GM12878 (cell line): ENCODE data around the gene MCOLN3. TPM values are rescaled to one million over a fixed set of nuclear protein-coding genes. Genes with fewer than 3 reads are reported as not detected.
A peak's percentile ranks its signal among the peaks of the same experiment; 100 is the strongest.

ENCODE experiments used
- ATAC-seq: fragments of 200-7000 bp; cut with Tn5 transposase; 3 replicates; pipeline ENCODE4 v1.9.1; 2020; ENCODE audit warnings: mild to moderate bottlenecking, moderate library complexity
- BruUV-seq: library from RNA; stranded (reverse); fragments of 400-500 nt; replicated peaks from 2 replicates; lab custom pipeline; 2021; lab: Mats Ljungman, UMichigan
- CTCF ChIA-PET: fragments of 300-600 bp; sonication (Branson Sonifier 250); formaldehyde crosslinking; extraction: SDS; loops from one replicate; lab custom pipeline; 2021; ENCODE audit warnings: inconsistent platforms; lab: Yijun Ruan, JAX
- POLR2A ChIA-PET: fragments of 350-600 bp; formaldehyde crosslinking; extraction: SDS; loops from one replicate; lab custom pipeline; 2021; ENCODE audit warnings: inconsistent platforms; lab: Charles Lee
- RAD21 ChIA-PET: fragments of 300-600 bp; sonication (Branson Sonifier 250); formaldehyde crosslinking; loops from one replicate; lab custom pipeline; 2023; ENCODE audit warnings: antibody characterized with exemption; ENCODE audit not compliant: unreplicated experiment; lab: Charles Lee
- SMC1A ChIA-PET: fragments of 300-600 bp; sonication (Branson Sonifier 250); formaldehyde crosslinking; loops from one replicate; lab custom pipeline; 2023; ENCODE audit not compliant: unreplicated experiment, uncharacterized antibody; lab: Charles Lee
- DNase-seq: peaks from one replicate; pipeline ENCODE4 v3.0.0-alpha.2; 2011; ENCODE audit warnings: low read depth, low spot score
- FAIRE-seq: peaks from 3 replicates; lab custom pipeline; 2011; peaks lifted over from hg19 to GRCh38; lab: Jason Lieb, UNC
- H2AFZ ChIP-seq: 2 replicates; pipeline ENCODE4 v1.6.0; 2011; ENCODE audit warnings: low read depth, low read length, control low read depth; ENCODE audit not compliant: control insufficient read depth
- H3K27ac ChIP-seq: 2 replicates; pipeline ENCODE4 v1.5.1; 2011; ENCODE audit warnings: control low read depth; ENCODE audit not compliant: control insufficient read depth, insufficient read depth
- H3K27me3 ChIP-seq, 2 experiments: replicated peaks in 1 of 2; 2 replicates each; pipeline versions ENCODE4 v1.6.0 to v1.6.1; 2011; ENCODE audit warnings: low read length in 1 of 2; ENCODE audit not compliant: control insufficient read depth in 2 of 2, insufficient read depth in 2 of 2
- H3K36me3 ChIP-seq, 2 experiments: 2 replicates each; pipeline ENCODE4 v1.5.1; 2011; ENCODE audit warnings: low read length in 1 of 2; ENCODE audit not compliant: control insufficient read depth in 2 of 2, insufficient read depth in 2 of 2
- H3K4me1 ChIP-seq: 2 replicates; pipeline ENCODE4 v1.6.1; 2011; ENCODE audit warnings: mild to moderate bottlenecking, low read length, moderate library complexity, mixed read lengths; ENCODE audit not compliant: control insufficient read depth, insufficient read depth
- H3K4me2 ChIP-seq: 2 replicates; pipeline ENCODE4 v1.6.0; 2011; ENCODE audit warnings: control low read depth; ENCODE audit not compliant: control insufficient read depth, insufficient read depth
- H3K4me3 ChIP-seq: fragments of 200-600 bp; sonication (generic); 2 replicates; pipeline ENCODE4 v1.5.1; 2016
- H3K79me2 ChIP-seq: 2 replicates; pipeline ENCODE4 v1.6.0; 2011; ENCODE audit warnings: low read length; ENCODE audit not compliant: control insufficient read depth, insufficient read depth
- H3K9ac ChIP-seq: 2 replicates; pipeline ENCODE4 v1.8.0; 2011; ENCODE audit warnings: low read length, control low read depth, mixed read lengths; ENCODE audit not compliant: control insufficient read depth, insufficient read depth
- H3K9me3 ChIP-seq: replicated peaks from 3 replicates; pipeline ENCODE4 v1.5.1; 2011; ENCODE audit warnings: mild to moderate bottlenecking, low read length; ENCODE audit not compliant: control insufficient read depth, insufficient read depth
- H4K20me1 ChIP-seq: 2 replicates; pipeline ENCODE4 v1.6.0; 2011; ENCODE audit not compliant: control insufficient read depth, insufficient read depth
- BCL11A ChIP-seq: IDR thresholded peaks from 2 replicates; pipeline ENCODE4 v1.6.1; 2011; ENCODE audit warnings: low read depth, low read length
- DPF2 ChIP-seq: fragments of 450-650 bp; IDR thresholded peaks from 2 replicates; pipeline ENCODE4 v1.6.1; 2017; ENCODE audit warnings: mild to moderate bottlenecking
- EP300 ChIP-seq, 2 experiments: fragments of 150-350 bp in 1 of 2; IDR thresholded peaks; 2 replicates each; pipeline ENCODE4 v1.6.1; 2011 to 2012; ENCODE audit warnings: low read depth in 2 of 2, low read length in 2 of 2, borderline replicate concordance in 1 of 2, improper control_type of control experiment in 1 of 2, inconsistent platforms in 1 of 2; ENCODE audit not compliant: control insufficient read depth in 1 of 2
- ESRRA ChIP-seq: IDR thresholded peaks from 2 replicates; pipeline ENCODE4 v1.6.1; 2012; ENCODE audit warnings: mild to moderate bottlenecking, low read length, improper control_type of control experiment
- FOXM1 ChIP-seq: IDR thresholded peaks from 2 replicates; pipeline ENCODE4 v1.6.1; 2012; ENCODE audit warnings: low read depth, mild to moderate bottlenecking, inconsistent platforms, low read length, moderate library complexity
- HDAC6 ChIP-seq: fragments of 200-600 bp; sonication (generic); IDR thresholded peaks from one replicate; pipeline ENCODE4 v1.8.0; 2017; ENCODE audit warnings: antibody characterized with exemption; ENCODE audit not compliant: unreplicated experiment
- IRF5 ChIP-seq: fragments of 450-650 bp; IDR thresholded peaks from 2 replicates; pipeline ENCODE4 v1.6.1; 2017; ENCODE audit warnings: borderline replicate concordance
- MLLT1 ChIP-seq: fragments of 450-650 bp; IDR thresholded peaks from 2 replicates; pipeline ENCODE4 v1.6.1; 2016; ENCODE audit warnings: mild to moderate bottlenecking
- MYB ChIP-seq: fragments of 150-350 bp; IDR thresholded peaks from 2 replicates; pipeline ENCODE4 v1.6.1; 2014; ENCODE audit warnings: mild to moderate bottlenecking, low read depth, low read length, borderline replicate concordance
- NR2C1 ChIP-seq: fragments of 450-650 bp; IDR thresholded peaks from 2 replicates; pipeline ENCODE4 v1.6.1; 2017; ENCODE audit warnings: antibody characterized with exemption, mild to moderate bottlenecking, moderate library complexity
- PBX3 ChIP-seq: IDR thresholded peaks from 2 replicates; pipeline ENCODE4 v1.6.1; 2011; ENCODE audit warnings: mild to moderate bottlenecking, low read depth, low read length, moderate library complexity; ENCODE audit not compliant: insufficient replicate concordance
- REST ChIP-seq: IDR thresholded peaks from 2 replicates; pipeline ENCODE4 v1.6.1; 2012; ENCODE audit warnings: mild to moderate bottlenecking, low read depth, low read length
- ZBED1 ChIP-seq: IDR thresholded peaks from 2 replicates; pipeline ENCODE4 v1.6.1; 2016; ENCODE audit warnings: borderline replicate concordance
- whole genome bisulfite sequencing: methylation state at CpG from one replicate; pipeline ENCODE4 v1.1.6; 2016; ENCODE audit warnings: low lambda C conversion rate; ENCODE audit not compliant: insufficient replicate concordance, insufficient coverage; ENCODE audit errors: missing lambda C conversion rate; 5-methylcytosine and 5-hydroxymethylcytosine counted together
- in situ Hi-C: fragments of 300-500 bp; cut with MboI; formaldehyde crosslinking; loops from 9 replicates; pipeline ENCODE4 v1.14.3; 2018; ENCODE audit warnings: mixed read lengths
- intact Hi-C: fragments of 100-400 bp; cut with micrococcal nuclease; formaldehyde crosslinking; loops from one replicate; pipeline ENCODE4 v1.14.2; 2022; ENCODE audit not compliant: unreplicated experiment
- polyA plus RNA-seq, 11 experiments: library from polyadenylated mRNA; depleted of rRNA in 4 of 11; unstranded in 6 of 11; stranded (reverse) in 5 of 11; fragments of >200 nt; fragmentation: Nextera tagmentation in 4 of 11; fragmentation: Illumina TruSeq in 1 of 11; extraction: Ambion mirVana in 4 of 11; extraction: Trizol in 1 of 11; gene quantifications; 1 replicate in 1 of 11; 2 replicates in 10 of 11; pipeline versions ENCODE4 v1.2.1 to v1.2.3, GENCODE V29; 2011 to 2016; ENCODE audit warnings: inconsistent platforms in 2 of 11, missing spikeins in 2 of 11, low read depth in 1 of 11
- total RNA-seq, 4 experiments: library from RNA; depleted of rRNA in 3 of 4; stranded (reverse); fragments of >200 nt in 3 of 4; fragmentation: Illumina TruSeq in 1 of 4; extraction: Trizol in 1 of 4; gene quantifications; 2 replicates each; pipeline versions ENCODE4 v1.2.1 to v1.2.3, GENCODE V29; 2013 to 2021

Gene MCOLN3
- total and polyA plus RNA-seq, 10 of the 15 experiments (the other 5 are each of a cell fraction or from before 2014, with no cell fraction given) = 0.48 to 7.4 (median 3.8) TPM

GRCh38 chr1:85085417-85085816 lies 37.1 kb upstream of the MCOLN3 start:
- H3K27me3 ChIP-seq = no peaks in the 10 kb centered on the region
- H3K4me2 ChIP-seq = no peak overlapping the region
- 0% methylated on average over 1 of the region's 1 CpG for WGBS
- ATAC-seq = peak; percentile 61
- no peak overlapping the region for H2AFZ ChIP-seq
- in situ Hi-C loops (no loop called here), intact Hi-C loops (no loop called here)
- no peak for FAIRE-seq
- no peak overlapping the region for H3K27ac ChIP-seq
- no TSS peak for BruUV-seq
- RAD21 ChIA-PET = no interaction called here
- no peaks in the 10 kb centered on the region for H3K4me1 ChIP-seq
- no peaks in the 10 kb centered on the region for H3K79me2 ChIP-seq
- DNase-seq = no peak
- H3K36me3 ChIP-seq = no peaks in the 10 kb centered on the region
- H3K9ac ChIP-seq = no peak overlapping the region
- POLR2A ChIA-PET = no interaction called here
- H3K9me3 ChIP-seq = no peaks in the 10 kb centered on the region
- H3K4me3 ChIP-seq = no peak overlapping the region
- CTCF ChIA-PET = no interaction called here
- no peaks in the 10 kb centered on the region for H4K20me1 ChIP-seq
- SMC1A ChIA-PET = no interaction called here
- no peak for TF ChIP-seq ESRRA
- TF ChIP-seq MLLT1 = no peak
- TF ChIP-seq REST = no peak
- no peak for TF ChIP-seq BCL11A
- no peak for TF ChIP-seq MYB
- no peak for TF ChIP-seq EP300 (IDR thresholded peaks at IDR 0.05; ENCODE audit: borderline replicate concordance in 1 of 2, control insufficient read depth in 1 of 2, low read depth in 2 of 2, low read length in 2 of 2)
- TF ChIP-seq HDAC6 = no peak
- TF ChIP-seq ZBED1 = no peak
- TF ChIP-seq IRF5 = no peak
- no peak for TF ChIP-seq DPF2
- no peak for TF ChIP-seq NR2C1
- TF ChIP-seq PBX3 = no peak
- no peak for TF ChIP-seq FOXM1
- TF ChIP-seq, all 136 proteins: peak for 0
